Omental fat pad (tissue), 4 donors: Measurements from ENCODE around the gene FGF7. TPM values are rescaled to one million over a fixed set of nuclear protein-coding genes. Genes with fewer than 3 reads are reported as not detected.

ENCODE experiments used
- ATAC-seq: fragments of 150-250 bp; one replicate; pipeline ENCODE4 v1.9.1; 2016; ENCODE audit warnings: mild to moderate bottlenecking, moderate library complexity; ENCODE audit not compliant: low FRiP score
- DNase-seq: peaks from one replicate; pipeline ENCODE4 v3.0.0-alpha.2; 2019; ENCODE audit warnings: low spot score
- CTCF ChIP-seq, 3 donors: fragments of 450-650 bp; IDR thresholded peaks; one replicate each; pipeline ENCODE4 v1.5.1; 2016 to 2017; ENCODE audit warnings: antibody characterized with exemption in 3 of 3, mild to moderate bottlenecking in 3 of 3, moderate library complexity in 2 of 3
- total RNA-seq, 4 donors: library from RNA; depleted of rRNA; stranded (reverse); fragments of >200 nt; gene quantifications; one replicate each; pipeline ENCODE4 v1.1.0, GENCODE V29; 2016

FGF7 gene
- total RNA-seq, 4 donors from 2014 or later, result 77.1 to 127 (median 102) TPM

- no peak for TF ChIP-seq CTCF (IDR thresholded peaks at IDR 0.05)
Measured at GRCh38 chr15:49528289-49528688, 105.2 kb downstream of the FGF7 start.

GRCh38 chr15:49530092-49530491 lies 107.0 kb downstream of the FGF7 start:
- ATAC-seq (no peak), DNase-seq (no peak)
- TF ChIP-seq CTCF (IDR thresholded peaks at IDR 0.05), result no peak

More at GRCh38 chr15:49528289-49528688, 105.2 kb downstream of the FGF7 start:
- DNase-seq, result no peak
- no peak for ATAC-seq

Other genes starting within 250 kb of the FGF7 start
- gene FAM227B, start 197.6 kb downstream of the FGF7 start, total RNA-seq, result 1 to 10 TPM in 1 of 4 donors, under 1 TPM in 1, not detected in 2; 0.75 to 3.7 TPM
- gene DTWD1, start 197.8 kb downstream of the FGF7 start, total RNA-seq, result 10 to 100 TPM; 10.6 to 34.8 (median 17.7) TPM